ENCODE measurements around the gene HPN.

HPN gene

DNA sequence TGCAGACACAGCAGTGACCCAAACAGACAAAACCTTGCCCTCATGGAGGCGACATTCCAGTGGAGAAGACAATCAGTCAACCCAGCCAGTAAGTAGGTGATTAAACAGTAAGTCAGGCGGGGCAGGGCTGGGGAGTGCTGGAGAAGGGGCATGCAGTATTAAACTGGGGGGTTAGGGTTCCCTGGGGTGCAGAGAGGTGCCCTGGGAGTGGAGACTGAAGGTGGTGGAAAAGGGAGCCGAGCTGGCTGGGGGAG, 42.9 kb downstream of the HPN start:
- no peak overlapping the region for H2AFZ ChIP-seq (ENCODE audit: low read length)
- H3K27me3 ChIP-seq (ENCODE audit: insufficient read depth, low read length, poor library complexity, severe bottlenecking), result no peaks in the 10 kb centered on the region
- H3K9me3 ChIP-seq (ENCODE audit: insufficient read depth, low read depth, low read length), result no peaks in the 10 kb centered on the region
- no peak overlapping the region for H3K4me2 ChIP-seq (ENCODE audit: low read depth, low read length, poor library complexity, severe bottlenecking)
- no peaks in the 10 kb centered on the region for H3K36me3 ChIP-seq (ENCODE audit: insufficient read depth, low read length)
- no peaks in the 10 kb centered on the region for H4K20me1 ChIP-seq (ENCODE audit: insufficient read depth, low read length, poor library complexity, severe bottlenecking)
- no peaks in the 10 kb centered on the region for H3F3A ChIP-seq (ENCODE audit: low read depth)
- no peaks in the 10 kb centered on the region for H3K9me2 ChIP-seq (replicated peaks; ENCODE audit: low read depth, low read length)
- H3K79me2 ChIP-seq (ENCODE audit: insufficient read depth, low read length), result no peaks in the 10 kb centered on the region
- H3K9ac ChIP-seq (ENCODE audit: low read depth, low read length, poor library complexity, severe bottlenecking), result no peak overlapping the region
- no peaks in the 10 kb centered on the region for H3K4me1 ChIP-seq (ENCODE audit: insufficient read depth, low read length, poor library complexity, severe bottlenecking)
- TF ChIP-seq EZH2phosphoT487 (IDR thresholded peaks at IDR 0.05; ENCODE audit: borderline replicate concordance), result no peak
- TF ChIP-seq CTCF (conservative IDR thresholded peaks at IDR 0.05; ENCODE audit: low read length), result no peak
- no peak overlapping the region for H3K4me3 ChIP-seq (ENCODE audit: low read length, poor library complexity, severe bottlenecking)

GRCh38 chr19:35085947-35086346, 44.4 kb downstream of the HPN start:
- Histone ChIP-seq H3K4me3 (ENCODE audit: low read length, poor library complexity, severe bottlenecking) (no peak overlapping the region), H3K36me3 (ENCODE audit: insufficient read depth, low read length) (no peaks in the 10 kb centered on the region), H4K20me1 (ENCODE audit: insufficient read depth, low read length, poor library complexity, severe bottlenecking) (no peaks in the 10 kb centered on the region), H3K9me2 (replicated peaks; ENCODE audit: low read depth, low read length) (no peaks in the 10 kb centered on the region), H3F3A (ENCODE audit: low read depth) (no peaks in the 10 kb centered on the region), H3K4me2 (ENCODE audit: low read depth, low read length, poor library complexity, severe bottlenecking) (no peak overlapping the region), H2AFZ (ENCODE audit: low read length) (no peak overlapping the region), H3K4me1 (ENCODE audit: insufficient read depth, low read length, poor library complexity, severe bottlenecking) (no peaks in the 10 kb centered on the region), H3K79me2 (ENCODE audit: insufficient read depth, low read length) (no peaks in the 10 kb centered on the region), H3K9ac (ENCODE audit: low read depth, low read length, poor library complexity, severe bottlenecking) (no peak overlapping the region), H3K9me3 (ENCODE audit: insufficient read depth, low read depth, low read length) (no peaks in the 10 kb centered on the region), H3K27me3 (ENCODE audit: insufficient read depth, low read length, poor library complexity, severe bottlenecking) (no peaks in the 10 kb centered on the region)
- TF ChIP-seq EZH2phosphoT487 (IDR thresholded peaks at IDR 0.05; ENCODE audit: borderline replicate concordance) (no peak), CTCF (conservative IDR thresholded peaks at IDR 0.05; ENCODE audit: low read length) (no peak)

DNA sequence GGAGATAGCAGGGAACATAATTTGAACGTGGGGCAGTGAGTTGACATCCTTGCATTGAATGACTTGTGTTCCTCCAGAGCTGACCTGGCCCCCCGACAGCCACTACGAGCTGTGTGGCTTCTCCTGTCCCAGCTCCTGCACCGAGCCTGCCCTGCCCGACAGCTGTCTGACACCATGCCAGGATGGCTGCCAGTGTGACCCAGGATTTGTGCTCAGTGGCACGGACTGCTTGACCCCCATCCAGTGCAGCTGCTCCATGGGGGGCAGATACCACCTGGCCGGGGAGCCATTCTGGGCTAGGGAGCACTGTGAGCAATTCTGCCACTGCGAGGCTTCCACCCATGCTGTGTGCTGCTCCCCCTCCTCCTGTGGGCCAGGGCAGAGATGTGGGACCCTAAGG, 44.9 kb downstream of the HPN start:
- no peaks in the 10 kb centered on the region for H3K4me1 ChIP-seq (ENCODE audit: insufficient read depth, low read length, poor library complexity, severe bottlenecking)
- H3K4me2 ChIP-seq (ENCODE audit: low read depth, low read length, poor library complexity, severe bottlenecking), result no peak overlapping the region
- no peak overlapping the region for H3K9ac ChIP-seq (ENCODE audit: low read depth, low read length, poor library complexity, severe bottlenecking)

More for the DNA sequence above, 44.9 kb downstream of the HPN start:
- Histone ChIP-seq H3K36me3 (ENCODE audit: insufficient read depth, low read length) (no peaks in the 10 kb centered on the region), H3K9me3 (ENCODE audit: insufficient read depth, low read depth, low read length) (no peaks in the 10 kb centered on the region), H4K20me1 (ENCODE audit: insufficient read depth, low read length, poor library complexity, severe bottlenecking) (no peaks in the 10 kb centered on the region), H3K4me3 (ENCODE audit: low read length, poor library complexity, severe bottlenecking) (no peak overlapping the region), H3K79me2 (ENCODE audit: insufficient read depth, low read length) (no peaks in the 10 kb centered on the region), H3K27me3 (ENCODE audit: insufficient read depth, low read length, poor library complexity, severe bottlenecking) (no peaks in the 10 kb centered on the region), H2AFZ (ENCODE audit: low read length) (no peak overlapping the region), H3F3A (ENCODE audit: low read depth) (no peaks in the 10 kb centered on the region), H3K9me2 (replicated peaks; ENCODE audit: low read depth, low read length) (no peaks in the 10 kb centered on the region)
- no peak for TF ChIP-seq CTCF (conservative IDR thresholded peaks at IDR 0.05; ENCODE audit: low read length)
- TF ChIP-seq EZH2phosphoT487 (IDR thresholded peaks at IDR 0.05; ENCODE audit: borderline replicate concordance), result no peak

Data from Loucy (cell line).